Measurements from ENCODE around the gene RGP1.

RGP1 gene

DNA sequence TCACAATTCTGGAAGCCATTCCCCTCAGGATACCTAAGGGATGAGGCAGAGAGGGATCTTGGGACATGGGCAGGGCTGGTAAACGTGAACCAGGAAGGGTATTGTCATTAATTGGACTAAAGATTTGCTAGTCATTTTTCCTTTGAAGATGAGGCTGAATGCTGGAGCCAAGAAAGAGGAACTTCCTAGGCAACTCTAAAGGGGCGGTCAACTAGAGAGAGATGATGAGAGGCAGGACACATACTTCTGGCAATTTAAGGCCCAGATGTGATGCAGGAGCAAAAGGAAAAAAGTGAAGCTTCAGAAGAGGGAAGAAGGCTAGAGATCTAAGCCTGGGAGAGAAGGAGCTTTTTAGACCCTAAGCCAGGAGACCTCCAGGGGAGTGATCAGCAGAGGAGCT, 5.6 kb upstream of the RGP1 start:
- Histone ChIP-seq H3K36me3 (peaks cover 59% of the 10 kb centered on the region), H3K4me1 (peaks cover 3% of the 10 kb centered on the region), H3K9me3 (no peaks in the 10 kb centered on the region), H3K4me3 (ENCODE audit: low read depth, low read length) (no peak overlapping the region), H3K27me3 (no peaks in the 10 kb centered on the region)
- no peak for DNase-seq
- TF ChIP-seq CTCF (IDR thresholded peaks at IDR 0.05; ENCODE audit: low read depth, low read length) = no peak

DNA sequence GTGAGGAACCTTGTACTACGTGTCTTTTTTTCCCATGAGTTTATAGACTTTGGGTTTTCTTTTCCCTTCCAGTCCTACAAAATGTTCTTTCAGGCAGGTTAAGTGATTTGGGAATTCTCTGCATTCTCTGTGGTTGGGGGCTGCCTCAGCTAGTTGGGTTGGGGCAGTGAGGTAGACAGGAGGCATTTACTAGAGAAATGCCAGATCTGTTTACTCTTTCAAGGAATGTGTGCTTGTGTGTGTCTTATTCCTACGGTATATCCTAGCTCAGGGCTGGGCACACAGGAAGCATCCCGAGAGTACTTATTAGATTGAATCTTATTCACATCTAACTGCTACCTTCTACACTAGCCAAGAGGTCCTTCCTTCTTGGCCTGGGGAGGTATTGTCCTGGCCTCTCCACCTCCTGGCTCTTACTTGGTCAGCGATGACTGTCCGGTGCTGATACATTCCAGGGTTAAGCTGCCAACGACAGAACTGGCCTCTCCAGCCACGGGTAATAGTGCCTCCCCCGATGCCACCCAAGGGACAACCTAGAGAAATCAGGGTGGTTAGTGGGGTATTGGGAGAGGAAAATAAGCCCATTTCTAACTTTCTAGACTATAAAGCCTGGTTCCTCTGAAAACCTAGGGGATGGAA, 5.1 kb upstream of the RGP1 start:
- Histone ChIP-seq H3K4me3 (ENCODE audit: low read depth, low read length) (no peak overlapping the region), H3K9me3 (no peaks in the 10 kb centered on the region), H3K36me3 (peaks cover 53% of the 10 kb centered on the region), H3K4me1 (peaks cover 3% of the 10 kb centered on the region), H3K27me3 (no peaks in the 10 kb centered on the region)
- no peak for DNase-seq
- TF ChIP-seq CTCF (IDR thresholded peaks at IDR 0.05; ENCODE audit: low read depth, low read length) = no peak

- no peaks in the 10 kb centered on the region for H3K9me3 ChIP-seq
- DNase-seq = peak; percentile 38
- H3K4me1 ChIP-seq = peaks cover 3% of the 10 kb centered on the region
- peaks cover 38% of the 10 kb centered on the region for H3K36me3 ChIP-seq
- peak overlapping the region; percentile 92 for H3K4me3 ChIP-seq (ENCODE audit: low read depth, low read length)
- no peaks in the 10 kb centered on the region for H3K27me3 ChIP-seq
- TF ChIP-seq CTCF (IDR thresholded peaks at IDR 0.05; ENCODE audit: low read depth, low read length) = no peak
Measured at GRCh38 chr9:35745569-35745968, 3.5 kb upstream of the RGP1 start.

GRCh38 chr9:35746583-35746982, 2.5 kb upstream of the RGP1 start:
- Histone ChIP-seq H3K4me3 (ENCODE audit: low read depth, low read length) (peak overlapping the region; percentile 92), H3K27me3 (no peaks in the 10 kb centered on the region), H3K4me1 (peaks cover 3% of the 10 kb centered on the region), H3K9me3 (no peaks in the 10 kb centered on the region), H3K36me3 (peaks cover 32% of the 10 kb centered on the region)
- DNase-seq = no peak
- no peak for TF ChIP-seq CTCF (IDR thresholded peaks at IDR 0.05; ENCODE audit: low read depth, low read length)

GRCh38 chr9:35748242-35748857, 737 bp upstream of the RGP1 start:
- Histone ChIP-seq H3K27me3 (no peaks in the 10 kb centered on the region), H3K4me3 (ENCODE audit: low read depth, low read length) (peak overlapping the region; percentile 92), H3K9me3 (no peaks in the 10 kb centered on the region), H3K36me3 (peaks cover 25% of the 10 kb centered on the region), H3K4me1 (peaks cover 3% of the 10 kb centered on the region)
- no peak for TF ChIP-seq CTCF (IDR thresholded peaks at IDR 0.05; ENCODE audit: low read depth, low read length)
- no peak for DNase-seq

GRCh38 chr9:35749515-35750255, 598 bp downstream of the RGP1 start:
- H3K9me3 ChIP-seq = no peaks in the 10 kb centered on the region
- H3K4me1 ChIP-seq = peaks cover 3% of the 10 kb centered on the region
- H3K4me3 ChIP-seq (ENCODE audit: low read depth, low read length) = peak overlapping the region; percentile 92
- no peak for TF ChIP-seq CTCF (IDR thresholded peaks at IDR 0.05; ENCODE audit: low read depth, low read length)
- no peaks in the 10 kb centered on the region for H3K27me3 ChIP-seq
- H3K36me3 ChIP-seq = peaks cover 12% of the 10 kb centered on the region
- DNase-seq = no peak
